Activated T-cell treated with anti-CD3 and anti-CD28 coated beads, Interleukin-2, amount 50 U/mL, for 48 hours (primary cell): ENCODE results near the gene NBAS.

Experiments used
- DNase-seq, 2 experiments: peaks; one replicate each; pipeline ENCODE4 v3.0.0-alpha.2; 2020

NBAS gene

DNA sequence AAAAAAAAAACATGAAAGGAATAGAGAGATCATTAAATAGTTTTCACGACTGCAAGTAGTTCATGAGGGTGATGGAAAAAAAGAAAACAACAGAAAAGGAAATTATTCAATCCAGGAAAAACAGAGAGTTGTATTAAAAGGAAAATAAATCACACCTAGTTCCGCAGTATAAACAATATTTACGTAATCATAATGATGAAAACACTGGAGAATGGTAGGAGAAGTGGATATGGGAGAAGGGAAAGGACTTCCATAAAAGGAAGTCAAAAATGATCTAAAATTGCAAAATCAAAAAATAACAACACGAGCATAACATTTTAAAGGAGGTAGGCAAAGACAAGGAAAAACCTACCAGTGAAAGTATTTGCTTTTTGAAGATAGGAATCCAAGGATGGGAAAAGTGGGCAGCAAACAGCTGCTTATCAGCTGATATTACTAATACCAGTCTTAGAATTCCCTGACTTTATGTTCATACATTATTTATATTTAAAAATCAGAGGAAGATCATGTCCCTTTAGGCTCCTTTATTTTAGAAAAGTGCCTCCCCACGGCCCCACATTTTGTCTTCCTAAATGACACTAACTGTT, 160.8 kb downstream of the NBAS start:
- no peak for DNase-seq

DNA sequence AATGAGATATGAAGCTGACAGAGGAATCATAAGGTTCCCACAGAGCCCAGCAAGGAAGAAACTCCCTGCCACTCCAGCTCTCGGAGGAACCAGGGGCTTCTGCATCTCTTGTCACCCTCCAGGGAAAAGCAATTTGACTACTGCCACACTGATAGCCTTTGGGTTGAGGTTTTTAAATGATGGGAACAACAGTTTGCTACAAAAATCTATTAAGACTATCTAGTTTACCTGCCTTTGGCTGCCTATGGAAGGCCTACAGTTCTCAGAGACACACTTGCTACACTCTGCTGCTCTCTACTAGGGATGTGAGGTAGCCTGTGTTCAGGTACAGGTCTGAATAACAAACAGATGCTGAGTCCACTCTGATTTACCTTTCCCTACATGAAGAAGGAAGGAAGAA, 161.9 kb downstream of the NBAS start:
- no peak for DNase-seq

DNA sequence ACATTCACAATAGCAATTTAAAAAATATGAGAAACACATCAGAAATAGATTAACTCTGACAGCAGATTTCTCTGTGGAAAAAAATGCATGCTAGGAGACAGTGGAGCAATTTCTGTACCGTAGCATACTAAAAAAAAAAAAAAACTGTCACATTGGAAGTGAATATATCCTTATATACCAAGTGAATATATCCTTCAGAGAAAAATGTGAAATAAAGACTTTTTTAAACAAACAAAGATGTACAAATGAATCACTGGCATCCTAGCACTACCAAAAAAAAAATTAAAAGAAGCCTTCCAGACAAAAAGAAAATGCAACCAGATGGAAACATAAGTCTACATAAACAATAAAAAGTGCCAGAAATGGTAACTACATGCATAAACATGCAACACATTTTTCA, 169.4 kb downstream of the NBAS start:
- DNase-seq: no peak

DNA sequence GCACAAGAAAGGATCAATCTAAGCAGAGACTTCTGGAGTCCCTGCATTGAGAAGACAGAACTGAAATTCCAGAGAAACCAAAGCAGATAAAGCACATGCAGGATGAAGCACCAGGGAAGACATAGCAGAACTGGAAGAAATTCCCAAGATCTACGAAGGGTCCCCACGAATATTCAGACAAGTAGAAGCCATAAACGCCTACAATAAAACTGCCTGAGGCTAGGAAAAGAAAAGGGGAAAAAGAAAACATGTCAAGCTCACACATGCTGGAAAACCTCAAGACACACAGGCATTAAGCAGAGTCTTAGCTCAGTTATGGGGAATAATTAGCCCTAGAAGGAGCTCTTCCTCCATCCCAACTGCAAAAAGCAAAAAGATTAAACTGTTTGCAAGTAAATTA, 171.2 kb downstream of the NBAS start:
- DNase-seq: no peak

DNA sequence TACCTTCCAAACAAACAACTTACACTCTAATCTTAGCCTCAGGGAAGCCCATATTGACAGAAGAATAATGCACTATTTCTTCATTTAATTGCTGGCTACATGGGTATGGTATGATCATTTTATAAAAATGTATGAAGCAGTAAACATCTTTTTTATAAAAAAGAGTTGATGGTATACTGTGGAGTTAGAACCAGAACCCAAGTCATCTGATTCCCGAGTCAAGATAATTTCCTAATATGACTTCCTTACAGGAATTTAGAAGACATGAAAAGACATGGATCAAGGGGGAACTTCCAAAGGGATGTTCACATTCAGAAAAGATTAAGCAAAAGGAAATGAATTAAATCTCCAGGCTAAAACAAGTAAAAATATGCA, 171.8 kb downstream of the NBAS start:
- DNase-seq: no peak

DNA sequence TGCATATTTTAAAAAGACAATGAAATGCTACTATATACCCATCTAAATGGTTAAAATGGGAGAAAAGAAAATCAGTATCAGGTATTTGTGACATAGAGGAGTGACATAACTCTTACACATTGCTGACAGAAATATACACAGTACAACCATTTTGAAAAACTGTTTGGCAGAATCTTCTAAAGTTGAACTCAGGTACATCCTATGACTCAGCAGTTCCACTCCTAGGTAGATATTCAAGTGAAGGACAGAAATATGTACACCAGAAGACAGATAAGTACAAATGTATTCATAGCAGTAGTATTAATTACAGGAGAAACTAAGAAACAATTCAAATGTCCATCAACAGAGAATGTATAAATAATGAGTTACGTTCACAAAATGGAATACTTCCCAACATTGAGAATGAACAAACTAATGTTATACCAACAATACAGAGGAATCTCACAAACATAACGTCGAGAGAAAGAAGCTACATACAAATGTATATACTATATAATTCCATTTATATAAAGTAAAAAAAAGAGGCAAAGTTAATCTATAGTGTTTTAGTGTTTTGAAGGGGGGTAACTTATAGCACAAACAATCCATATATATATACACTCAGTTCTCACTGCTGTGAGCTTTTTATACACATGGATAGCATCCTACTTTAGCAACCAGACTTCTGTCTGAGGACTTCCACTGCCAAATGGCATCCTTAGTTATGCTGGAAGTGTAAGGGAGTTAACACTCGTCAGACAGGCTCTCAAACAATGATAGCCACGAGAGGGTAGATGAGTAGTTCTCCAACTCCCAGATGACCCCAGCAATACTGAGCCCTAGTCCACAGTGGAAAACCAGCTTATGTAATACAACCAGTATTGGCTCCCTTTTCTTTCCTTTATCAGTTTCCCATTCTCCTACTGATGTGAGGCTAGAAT, 172.5 kb downstream of the NBAS start:
- DNase-seq: no peak

DNA sequence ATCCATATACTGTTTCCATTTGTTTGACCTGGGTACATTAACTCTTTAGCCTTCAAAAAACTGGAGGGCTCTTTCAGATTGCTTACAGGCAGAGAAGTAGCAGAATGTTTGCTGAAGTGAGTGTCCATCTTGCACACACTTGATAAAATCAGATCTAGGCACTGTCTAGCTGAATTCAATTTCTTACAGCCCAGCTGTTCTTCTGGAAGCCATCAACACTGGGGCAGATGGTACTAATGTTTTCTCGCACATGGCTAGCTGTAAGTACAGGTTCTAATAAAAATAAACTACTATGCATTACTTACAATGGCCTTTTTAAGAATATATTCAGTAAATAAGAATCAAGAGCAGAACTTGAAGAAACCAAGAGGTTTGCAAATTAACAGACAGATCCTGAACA, 175.9 kb downstream of the NBAS start:
- no peak for DNase-seq

DNA sequence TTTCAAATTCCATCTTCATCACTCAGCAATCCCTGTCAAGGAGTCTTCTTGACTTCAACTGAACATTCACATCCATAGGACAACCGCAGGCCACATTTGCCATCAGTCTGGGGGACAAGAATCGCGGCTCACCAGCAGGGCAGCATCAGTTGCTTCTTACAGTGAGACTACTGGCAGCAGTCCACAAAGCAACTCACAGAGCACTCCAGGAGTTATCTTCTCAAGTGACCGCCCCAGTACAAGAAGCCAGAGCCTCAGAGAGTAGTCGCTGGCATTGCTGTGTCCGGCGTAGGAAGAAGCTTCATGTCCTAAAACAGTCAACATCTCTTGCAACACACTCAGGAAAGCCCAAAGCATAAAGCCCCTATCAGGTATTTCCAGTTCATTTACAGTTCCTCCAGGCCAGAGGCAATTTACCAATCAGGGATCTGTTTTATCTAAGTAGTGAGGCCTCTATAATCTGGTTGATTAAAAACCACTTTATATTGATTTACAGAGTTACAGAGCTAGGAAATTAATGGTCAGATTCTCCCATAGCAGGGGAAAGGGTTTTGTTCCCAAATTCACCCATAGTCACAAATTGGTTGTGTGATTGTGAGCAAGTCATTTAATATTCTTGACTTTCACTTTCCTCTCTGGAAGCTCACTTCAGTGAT, 177.3 kb downstream of the NBAS start:
- no peak for DNase-seq

DNA sequence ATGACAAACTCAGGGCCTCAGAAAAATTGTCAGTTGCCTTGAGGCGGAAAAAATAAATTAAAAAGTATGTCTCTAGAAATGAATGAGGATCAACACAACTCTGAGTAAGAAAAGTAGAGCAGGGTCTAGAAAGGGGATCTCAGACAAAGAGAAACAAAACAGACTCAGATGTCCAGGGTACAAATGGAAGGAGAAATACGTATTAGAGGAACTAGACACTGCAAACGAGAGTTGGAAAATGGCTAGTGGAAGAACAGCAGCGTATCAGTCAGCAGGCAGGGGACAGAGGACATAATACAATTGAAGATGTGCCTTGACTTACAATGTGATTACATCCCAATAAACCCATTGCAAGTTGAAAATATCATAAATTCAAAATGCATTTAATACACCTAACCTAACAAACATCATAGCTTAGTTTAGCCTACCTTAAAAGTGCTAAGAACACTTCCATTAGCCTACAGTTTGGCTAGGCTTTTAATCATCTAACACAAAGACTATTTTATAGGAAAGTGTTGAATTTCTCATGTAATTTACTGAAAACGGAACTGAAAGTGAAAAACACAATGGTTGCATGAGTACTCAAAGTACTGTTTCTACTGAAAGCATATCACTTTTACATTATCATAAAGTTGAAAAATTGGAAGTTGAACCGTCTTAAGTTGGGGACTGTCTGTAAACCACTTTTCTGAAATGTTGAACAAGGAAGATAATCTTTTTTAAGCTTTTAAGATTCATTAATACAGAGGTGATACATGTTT, 182.8 kb downstream of the NBAS start:
- DNase-seq: no peak

DNA sequence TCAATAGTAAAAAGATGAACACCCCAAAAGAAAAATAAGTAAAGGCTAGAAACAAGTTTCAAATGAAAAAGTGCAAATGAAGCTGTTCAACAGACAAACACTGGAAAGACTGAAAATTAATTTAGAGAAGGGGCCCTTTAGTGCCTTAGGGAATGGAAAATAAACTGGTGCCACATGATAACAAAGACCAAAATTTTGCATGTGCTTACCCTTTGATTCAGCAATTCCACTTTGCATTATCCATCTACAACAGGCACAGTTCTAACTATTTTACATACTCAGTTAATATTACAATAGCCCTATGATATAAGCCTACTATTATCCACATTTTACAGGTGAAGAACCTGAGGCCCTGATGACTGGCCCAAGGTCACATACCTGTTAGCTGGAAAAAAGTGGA, 183.9 kb downstream of the NBAS start:
- no peak for DNase-seq

DNA sequence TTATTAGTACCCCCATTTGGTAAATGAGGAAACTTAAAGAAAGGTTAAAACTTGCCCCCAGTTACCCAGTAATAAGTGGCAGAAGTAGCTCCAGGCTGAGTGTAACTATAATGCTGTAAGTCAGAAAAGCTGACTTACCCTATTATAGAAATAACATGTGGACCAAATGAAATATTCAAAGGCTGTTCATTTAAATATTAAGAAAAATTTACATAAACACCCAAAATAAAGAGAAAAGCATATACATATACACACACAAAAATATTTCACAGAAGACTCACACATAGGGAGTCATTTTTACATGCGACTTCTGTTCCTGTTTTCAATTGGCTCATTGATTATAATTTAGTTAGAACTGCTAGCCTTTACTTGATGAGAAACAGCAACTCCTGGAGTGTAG, 189.1 kb downstream of the NBAS start:
- no peak for DNase-seq

DNA sequence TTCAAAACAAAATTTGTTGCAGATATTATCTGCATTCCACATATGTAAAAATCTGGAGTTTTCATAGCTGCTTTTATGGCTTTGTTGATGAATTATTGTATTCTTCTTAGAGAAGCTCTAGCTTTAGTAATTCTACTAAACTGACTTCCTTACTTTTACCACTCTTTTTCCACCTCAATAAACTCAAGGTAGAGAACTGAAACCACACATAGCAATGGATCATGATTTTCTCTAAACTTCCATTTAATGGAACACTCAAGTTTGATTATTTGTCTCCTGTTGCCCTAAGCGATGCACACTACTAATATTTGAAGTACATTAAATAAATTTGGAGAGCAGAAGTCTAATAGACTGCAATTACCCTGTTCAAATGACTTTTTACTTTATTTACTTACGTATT, 192.0 kb downstream of the NBAS start:
- no peak for DNase-seq

DNA sequence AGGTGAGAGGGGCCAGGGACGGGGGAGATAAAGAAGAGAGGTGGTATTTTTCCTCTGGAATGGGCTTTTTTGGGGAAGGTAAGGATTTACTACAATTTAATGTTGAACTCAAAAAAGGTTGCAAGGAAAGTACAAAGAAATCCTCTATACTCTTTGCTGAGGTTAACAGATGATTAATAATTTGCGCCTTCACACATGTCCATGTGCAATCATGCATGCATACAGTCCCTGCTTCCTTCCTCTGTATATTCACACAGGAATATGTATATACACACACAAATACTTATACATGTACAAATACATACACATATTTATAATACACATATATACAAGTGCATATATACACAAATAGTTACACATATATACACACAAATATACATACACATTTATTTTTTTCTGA, 193.4 kb downstream of the NBAS start:
- no peak for DNase-seq

DNA sequence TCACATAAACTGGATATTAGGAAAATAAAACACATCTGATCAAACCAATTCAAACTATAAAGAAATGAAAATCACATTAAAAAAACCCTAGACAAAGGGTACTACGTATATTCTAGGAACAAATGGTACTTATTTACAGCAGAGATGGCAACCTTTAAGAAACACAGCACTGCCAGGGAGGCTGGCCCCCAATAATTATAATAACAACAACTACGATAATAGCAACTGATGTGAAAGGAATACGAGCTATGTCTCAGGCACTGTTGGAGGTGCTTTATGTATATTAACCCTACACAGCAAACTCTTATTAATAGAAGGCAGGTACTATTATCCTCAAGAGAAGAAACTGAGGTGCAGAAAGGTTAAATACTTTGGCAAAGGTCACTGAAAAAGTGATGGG, 193.9 kb downstream of the NBAS start:
- DNase-seq: no peak

DNA sequence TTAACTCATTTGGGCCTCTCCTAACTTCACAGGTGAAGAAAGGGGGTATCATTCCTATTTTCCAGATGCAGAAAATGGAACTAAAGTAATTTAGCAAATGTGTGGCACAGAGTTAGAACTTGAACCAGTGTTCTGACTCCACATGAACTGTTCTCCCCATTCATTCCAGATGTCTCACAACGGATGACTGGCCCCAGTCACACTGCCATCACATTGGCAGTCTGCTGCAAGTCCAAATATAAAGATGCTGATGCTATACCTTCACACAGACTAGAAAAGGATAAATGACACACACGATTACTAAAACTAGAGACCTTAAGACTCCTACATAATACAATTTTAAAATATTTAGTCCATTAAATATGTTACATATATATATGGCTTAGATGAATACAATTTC, 195.7 kb downstream of the NBAS start:
- no peak for DNase-seq

DNA sequence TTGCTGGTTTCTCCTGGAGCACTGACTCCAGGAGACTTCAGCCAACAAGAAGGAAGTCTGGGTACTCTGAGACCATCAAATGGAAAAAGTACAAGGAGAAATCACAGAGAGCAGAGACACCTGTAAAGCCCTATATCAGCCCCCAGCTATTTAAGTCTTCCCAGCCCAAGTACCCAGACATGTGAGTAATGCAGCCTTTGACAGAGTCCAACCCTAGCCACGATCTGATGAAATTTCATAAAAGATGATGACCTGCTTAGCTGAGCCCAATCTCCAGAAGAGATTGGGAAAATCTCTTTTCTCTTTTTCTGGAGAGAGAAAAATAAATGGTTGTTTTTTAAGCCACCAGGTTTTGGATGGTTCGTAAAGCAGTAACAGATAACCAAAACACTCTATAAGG, 196.6 kb downstream of the NBAS start:
- no peak for DNase-seq

DNA sequence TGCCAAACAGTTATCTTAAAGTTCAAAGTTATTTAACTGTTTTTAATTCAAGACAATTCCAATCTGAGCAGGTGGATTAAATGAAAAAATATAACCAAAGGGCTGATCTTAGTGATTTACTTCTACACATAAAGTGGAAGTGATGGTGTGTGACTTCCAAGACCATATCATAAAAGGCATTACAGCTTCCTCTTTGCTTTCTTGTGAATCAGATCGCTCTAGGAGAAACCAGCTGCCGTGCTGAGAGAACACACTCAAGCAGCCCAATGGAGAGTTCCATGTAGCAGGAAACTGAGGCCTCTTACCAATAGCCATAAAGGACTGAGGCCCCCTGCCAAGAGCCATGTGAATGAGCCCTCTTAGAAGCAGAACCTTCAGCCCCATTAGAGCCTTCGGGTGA, 197.4 kb downstream of the NBAS start:
- DNase-seq: no peak

DNA sequence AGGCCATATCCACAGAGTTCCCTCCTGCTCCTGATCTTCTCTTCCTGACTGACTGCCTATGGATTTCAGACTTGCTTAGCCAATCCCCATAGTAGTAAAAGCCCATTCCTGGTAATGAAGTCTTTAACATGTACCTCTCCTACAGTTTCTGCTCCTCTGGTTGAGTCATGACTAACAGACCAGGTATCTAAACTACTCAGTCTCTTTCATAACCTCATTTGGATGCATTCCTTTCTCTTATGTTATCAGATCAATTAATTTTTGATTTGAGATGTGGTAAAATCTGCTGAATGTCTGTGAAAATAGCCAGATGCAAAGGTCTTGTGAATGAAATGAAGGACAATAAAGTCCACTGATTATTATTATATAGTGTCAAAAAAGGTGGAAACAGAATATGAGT, 198.0 kb downstream of the NBAS start:
- no peak for DNase-seq

DNA sequence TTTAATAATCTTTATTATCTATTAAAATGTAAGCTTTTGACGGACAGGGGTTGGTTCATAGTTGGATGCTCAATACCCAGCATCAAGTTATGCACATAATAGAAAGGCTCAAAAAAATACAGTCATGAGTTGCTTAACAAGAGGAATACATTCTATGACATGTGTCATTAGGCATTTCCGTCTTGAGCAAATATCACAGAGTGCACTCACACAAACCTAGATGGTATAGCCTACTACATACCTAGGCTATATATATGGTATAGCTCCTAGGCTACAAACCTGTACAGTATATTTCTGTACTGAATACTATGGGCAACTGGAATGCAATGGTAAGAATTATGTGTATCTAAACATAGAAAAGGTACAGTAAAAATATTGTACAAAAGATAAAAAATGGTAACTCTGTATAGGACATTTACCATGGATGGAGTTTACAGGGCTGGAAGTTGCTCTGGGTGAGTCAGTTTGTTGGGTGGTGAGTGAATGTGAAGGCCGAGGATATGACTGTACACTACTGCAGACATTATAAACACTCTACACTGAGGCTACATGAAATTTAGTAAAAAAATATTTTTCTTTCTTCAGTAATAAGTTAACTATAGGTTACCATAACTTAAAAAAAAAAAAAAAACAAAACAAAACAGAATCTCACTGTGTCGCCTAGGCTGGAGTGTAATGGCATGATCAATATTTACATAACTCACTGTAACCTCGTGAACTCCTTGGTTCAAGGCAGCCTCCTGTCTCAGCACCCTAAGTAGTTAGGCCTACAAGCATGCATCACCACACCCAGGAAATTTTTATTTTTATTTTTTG, 201.2 kb downstream of the NBAS start:
- DNase-seq: no peak

DNA sequence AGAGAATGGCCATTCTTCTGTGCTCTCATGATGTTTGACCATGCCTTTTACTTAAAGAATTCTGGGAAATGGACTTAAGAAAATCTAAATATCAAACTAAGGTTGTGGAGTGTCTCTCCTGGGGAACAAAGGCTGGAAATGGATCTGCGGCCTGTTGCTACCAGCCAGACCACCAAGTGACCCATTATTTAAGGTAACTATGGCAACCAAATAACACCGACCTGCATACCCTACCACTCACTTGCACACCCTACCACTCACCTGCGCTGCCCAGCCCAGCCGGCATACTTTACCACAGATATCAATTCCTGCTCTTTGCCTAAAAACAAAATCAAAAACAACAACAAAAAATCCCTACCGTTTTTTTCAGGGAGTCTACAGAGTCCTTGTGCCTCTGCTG, 203.2 kb downstream of the NBAS start:
- no peak for DNase-seq

DNA sequence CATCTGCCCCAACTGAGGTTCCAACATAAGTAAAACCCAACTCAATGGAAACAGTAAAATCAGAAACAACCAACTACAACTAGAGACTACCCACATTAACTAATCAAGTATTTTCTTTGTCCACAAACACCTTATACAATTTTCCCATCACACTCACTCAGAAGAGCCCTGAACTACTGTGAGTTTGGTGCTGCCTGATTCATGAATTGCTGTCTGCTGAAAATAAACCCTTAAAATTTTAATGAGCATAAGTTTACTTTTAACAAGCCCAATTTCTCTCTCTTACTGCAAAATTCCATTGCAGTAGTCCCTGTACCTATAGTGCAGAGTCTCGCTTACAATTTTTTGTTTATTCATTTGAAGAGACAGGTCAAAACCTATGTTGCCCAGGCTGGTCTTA, 203.9 kb downstream of the NBAS start:
- no peak for DNase-seq

DNA sequence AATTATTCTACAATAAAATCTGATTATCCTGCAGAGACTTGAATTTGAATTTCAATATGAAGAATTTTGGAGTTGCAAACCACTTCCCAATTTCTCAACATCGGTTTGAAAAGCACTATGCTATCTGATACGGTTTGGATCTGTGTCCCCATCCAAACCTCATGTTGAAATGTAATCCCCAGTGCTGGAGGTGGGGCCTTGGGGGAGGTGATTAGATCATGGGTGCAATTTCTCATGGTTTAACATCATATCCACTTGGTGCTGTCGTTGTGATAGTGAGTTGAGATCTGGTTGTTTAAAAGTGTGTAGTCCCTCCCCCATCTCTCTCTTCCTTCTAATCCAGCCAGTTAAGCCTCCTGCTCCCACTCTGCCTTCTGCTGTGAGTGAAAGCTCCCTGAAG, 205.7 kb downstream of the NBAS start:
- DNase-seq: no peak
